Karpas-422 (cell line): ENCODE results near the gene CLDN14. TPM values are rescaled to one million over a fixed set of nuclear protein-coding genes. Genes with fewer than 3 reads are reported as not detected.
A peak's percentile ranks its signal among the peaks of the same experiment; 100 is the strongest.

Experiments
- DNase-seq: peaks from one replicate; pipeline ENCODE4 v3.0.0-alpha.2; 2015
- H2AFZ ChIP-seq: fragments of 200-600 bp; sonication (generic); 2 replicates; pipeline ENCODE4 v1.6.1; 2014; ENCODE audit warnings: antibody characterized with exemption, low read length, mixed read lengths
- H3K27ac ChIP-seq: fragments of 200-600 bp; sonication (generic); 2 replicates; pipeline ENCODE4 v1.5.1; 2014; ENCODE audit warnings: mild to moderate bottlenecking, low read length, moderate library complexity
- H3K27me3 ChIP-seq: fragments of 200-600 bp; sonication (generic); 2 replicates; pipeline ENCODE4 v1.6.1; 2014; ENCODE audit warnings: low read length, mixed read lengths
- H3K36me3 ChIP-seq: fragments of 200-600 bp; sonication (generic); 2 replicates; pipeline ENCODE4 v1.6.1; 2014; ENCODE audit warnings: low read length, mixed read lengths; ENCODE audit not compliant: insufficient read depth
- H3K4me1 ChIP-seq: fragments of 200-600 bp; sonication (generic); 2 replicates; pipeline ENCODE4 v1.6.1; 2014; ENCODE audit warnings: mild to moderate bottlenecking, low read length, mixed read lengths
- H3K4me2 ChIP-seq: fragments of 200-600 bp; sonication (generic); 2 replicates; pipeline ENCODE4 v1.6.1; 2014; ENCODE audit warnings: low read length, low read depth, mild to moderate bottlenecking; ENCODE audit not compliant: poor library complexity, severe bottlenecking
- H3K4me3 ChIP-seq: fragments of 200-600 bp; sonication (generic); 2 replicates; pipeline ENCODE4 v1.5.1; 2014; ENCODE audit warnings: mild to moderate bottlenecking, antibody characterized with exemption, low read length, mixed read lengths
- H3K79me2 ChIP-seq: fragments of 200-600 bp; sonication (generic); 2 replicates; pipeline ENCODE4 v1.6.1; 2014; ENCODE audit warnings: mild to moderate bottlenecking, low read length, mixed read lengths
- H3K9ac ChIP-seq: fragments of 200-600 bp; sonication (generic); 2 replicates; pipeline ENCODE4 v1.6.0; 2014; ENCODE audit warnings: low read length
- H3K9me2 ChIP-seq: fragments of 200-600 bp; sonication (generic), shearing (Covaris generic); replicated peaks from 2 replicates; pipeline ENCODE4 v1.6.0; 2014; ENCODE audit warnings: mild to moderate bottlenecking, low read length, moderate library complexity; ENCODE audit not compliant: insufficient read depth
- H3K9me3 ChIP-seq: fragments of 300-700, 200-600 bp; sonication (generic); 2 replicates; pipeline ENCODE4 v1.6.1; 2014; ENCODE audit warnings: low read length, mixed read lengths
- H4K20me1 ChIP-seq: fragments of 200-600 bp; sonication (generic); 2 replicates; pipeline ENCODE4 v1.6.1; 2014; ENCODE audit warnings: mild to moderate bottlenecking, antibody characterized with exemption, low read length, low read depth; ENCODE audit not compliant: insufficient read depth
- total RNA-seq: library from RNA; depleted of rRNA; stranded (reverse); fragments of >200 nt; shearing (Covaris generic); gene quantifications from 2 replicates; pipeline ENCODE4 v1.2.3, GENCODE V29; 2014; ENCODE audit warnings: low replicate concordance

Gene CLDN14
- total RNA-seq, 1 experiment from 2014 or later = not detected

DNA sequence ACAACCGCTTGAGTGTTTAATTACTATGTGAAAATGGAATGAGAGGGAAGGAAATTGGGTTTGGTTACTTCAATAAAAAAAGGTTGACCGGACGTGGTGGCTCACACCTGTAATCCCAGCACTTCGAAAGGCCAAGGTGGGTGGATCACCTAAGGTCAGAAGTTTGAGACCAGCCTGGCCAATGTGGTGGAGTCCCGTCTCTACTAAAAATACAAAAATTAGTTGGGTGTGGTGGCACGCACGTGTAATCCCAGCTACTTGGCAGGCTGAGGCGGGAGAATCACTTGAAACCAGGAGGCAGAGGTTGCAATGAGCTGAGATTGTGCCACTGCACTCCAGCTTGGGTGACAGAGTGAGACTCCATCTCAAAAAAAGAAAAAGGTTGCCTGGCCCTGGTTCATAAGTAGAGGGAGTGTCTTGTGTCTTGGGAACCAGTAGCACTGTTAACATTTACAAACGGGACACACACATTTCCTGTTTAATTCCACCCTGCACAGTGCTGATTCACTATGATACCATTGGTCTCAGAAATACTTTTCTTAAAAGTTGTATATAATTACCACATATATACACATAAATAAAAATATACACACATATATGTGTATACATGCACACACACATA, 27.6 kb upstream of the CLDN14 start:
- H3K9me2 ChIP-seq = no peaks in the 10 kb centered on the region
- H2AFZ ChIP-seq = no peak overlapping the region
- H3K4me3 ChIP-seq = no peak overlapping the region
- H3K27ac ChIP-seq = no peak overlapping the region
- H3K9me3 ChIP-seq = no peaks in the 10 kb centered on the region
- no peak overlapping the region for H3K9ac ChIP-seq
- H3K27me3 ChIP-seq = no peaks in the 10 kb centered on the region
- no peaks in the 10 kb centered on the region for H3K36me3 ChIP-seq
- DNase-seq = no peak
- H3K4me1 ChIP-seq = peaks cover 3% of the 10 kb centered on the region; the same call in 1 of the 2 replicates
- no peak overlapping the region for H3K4me2 ChIP-seq
- H3K79me2 ChIP-seq = no peaks in the 10 kb centered on the region
- no peaks in the 10 kb centered on the region for H4K20me1 ChIP-seq

DNA sequence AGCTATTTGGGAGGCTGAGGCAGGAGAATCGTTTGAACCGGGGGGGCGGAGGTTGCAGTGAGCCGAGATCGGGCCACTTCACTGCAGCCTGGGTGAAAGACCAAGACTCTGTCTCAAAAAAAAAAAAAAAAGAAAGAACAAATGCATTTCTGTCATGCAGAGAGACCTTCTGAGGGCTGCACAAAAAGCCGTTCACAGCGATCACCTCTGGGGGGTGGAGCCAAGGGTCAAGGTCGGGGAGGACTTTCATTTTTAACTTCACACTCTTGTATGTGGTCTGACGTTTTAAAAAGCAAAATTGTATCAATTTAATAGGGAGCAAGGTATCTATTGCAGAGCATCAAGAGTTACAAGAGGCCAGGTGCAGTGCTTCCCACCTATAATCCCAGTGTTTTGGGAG, 26.6 kb upstream of the CLDN14 start:
- no peak for DNase-seq
- H3K27me3 ChIP-seq = no peaks in the 10 kb centered on the region
- H3K4me1 ChIP-seq = no peaks in the 10 kb centered on the region
- no peak overlapping the region for H3K4me3 ChIP-seq
- no peaks in the 10 kb centered on the region for H3K9me2 ChIP-seq
- H3K27ac ChIP-seq = no peak overlapping the region
- no peaks in the 10 kb centered on the region for H3K36me3 ChIP-seq
- H2AFZ ChIP-seq = no peak overlapping the region
- no peak overlapping the region for H3K4me2 ChIP-seq
- no peaks in the 10 kb centered on the region for H3K9me3 ChIP-seq
- H3K79me2 ChIP-seq = no peaks in the 10 kb centered on the region
- H3K9ac ChIP-seq = no peak overlapping the region
- no peaks in the 10 kb centered on the region for H4K20me1 ChIP-seq

DNA sequence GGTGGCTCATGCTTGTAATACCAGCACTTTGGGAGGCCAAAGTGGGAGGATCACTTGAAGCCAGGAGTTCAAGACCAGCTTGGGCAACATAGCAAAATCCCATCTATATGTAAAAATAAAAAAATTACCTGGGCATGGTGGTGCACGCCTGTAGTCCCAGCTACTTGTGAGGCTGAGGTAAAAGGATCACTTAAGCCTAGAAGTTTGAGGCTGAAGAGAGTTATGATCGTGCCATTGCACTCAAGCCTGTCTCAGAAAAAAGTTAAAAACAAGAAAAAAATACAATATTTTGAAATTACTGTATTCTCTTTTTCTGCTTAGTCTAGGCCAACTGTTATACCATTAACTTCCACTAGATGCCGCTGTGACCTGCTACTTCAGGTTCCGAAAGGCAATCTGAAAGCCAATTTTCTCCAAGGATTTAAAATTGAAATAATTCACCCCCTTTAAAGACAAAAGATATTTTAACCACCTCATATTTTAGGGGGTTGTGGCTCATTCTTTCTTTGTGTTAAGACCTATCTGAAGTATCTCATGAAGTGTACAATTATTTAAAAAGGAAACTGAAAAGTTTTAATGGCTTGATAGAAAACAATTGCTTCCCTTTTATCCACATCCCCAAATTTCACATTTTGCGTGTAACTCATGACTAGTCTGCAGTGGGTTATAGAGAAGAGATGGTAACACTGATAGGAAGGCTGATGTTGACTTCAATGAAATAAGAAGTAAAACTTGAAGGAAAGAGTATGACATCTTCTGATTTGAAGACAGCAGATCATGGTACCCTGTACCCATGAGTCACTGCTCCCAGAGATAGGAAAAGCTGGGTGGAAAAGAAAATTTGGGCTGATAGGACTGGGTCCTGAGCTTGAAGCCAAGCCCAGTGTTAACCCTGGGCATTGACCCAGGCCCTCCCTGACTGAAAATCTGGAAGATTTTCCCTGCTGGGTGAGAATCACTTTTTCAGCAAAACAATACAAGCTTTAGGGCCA, 24.4 kb upstream of the CLDN14 start:
- Histone ChIP-seq H3K9me3 (no peaks in the 10 kb centered on the region), H3K27ac (no peak overlapping the region), H3K4me3 (no peak overlapping the region), H3K9ac (no peak overlapping the region), H3K9me2 (no peaks in the 10 kb centered on the region), H3K4me2 (no peak overlapping the region), H3K79me2 (no peaks in the 10 kb centered on the region), H2AFZ (no peak overlapping the region), H3K4me1 (no peaks in the 10 kb centered on the region), H3K27me3 (no peaks in the 10 kb centered on the region), H3K36me3 (no peaks in the 10 kb centered on the region), H4K20me1 (no peaks in the 10 kb centered on the region)
- DNase-seq = peak; percentile 80

DNA sequence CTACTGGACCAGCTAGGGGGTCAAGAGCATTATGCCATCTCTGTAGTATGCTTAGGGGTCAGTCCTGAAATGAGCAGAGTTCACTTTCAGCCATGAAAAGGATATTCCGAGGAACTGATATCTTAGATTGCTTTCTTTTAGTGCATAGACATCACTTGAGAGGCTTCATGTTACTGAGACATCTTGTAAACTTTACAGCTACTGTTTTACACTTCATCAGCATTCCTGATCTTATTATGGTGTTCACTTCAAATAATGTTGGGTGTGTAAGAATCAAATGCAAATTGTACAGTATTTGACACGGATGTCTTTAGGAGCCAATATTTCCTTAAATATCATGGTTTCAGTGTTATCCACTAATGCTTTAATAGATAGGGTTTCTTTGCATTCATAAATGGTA, 22.4 kb upstream of the CLDN14 start:
- Histone ChIP-seq H3K27me3 (no peaks in the 10 kb centered on the region), H3K9me3 (no peaks in the 10 kb centered on the region), H2AFZ (no peak overlapping the region), H3K9me2 (no peaks in the 10 kb centered on the region), H3K9ac (no peak overlapping the region), H3K4me3 (no peak overlapping the region), H3K27ac (no peak overlapping the region), H3K79me2 (no peaks in the 10 kb centered on the region), H4K20me1 (no peaks in the 10 kb centered on the region), H3K4me2 (no peak overlapping the region), H3K36me3 (no peaks in the 10 kb centered on the region), H3K4me1 (no peaks in the 10 kb centered on the region)
- no peak for DNase-seq

DNA sequence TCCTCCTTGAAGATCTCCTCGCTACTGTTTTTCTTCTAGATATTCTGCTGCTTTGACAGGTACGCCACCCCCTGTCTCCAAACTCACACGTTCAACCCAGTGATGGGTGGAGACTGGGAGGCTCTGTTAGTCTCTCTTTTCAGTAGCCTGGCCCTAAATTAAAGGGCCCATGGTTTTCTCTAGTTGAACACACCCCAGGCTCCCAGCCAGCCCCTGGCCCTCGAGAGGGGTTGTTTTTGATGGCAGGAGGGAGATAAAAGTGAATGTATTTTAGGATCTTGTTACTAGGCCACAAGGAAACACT, 21.6 kb upstream of the CLDN14 start:
- H3K4me2 ChIP-seq = no peak overlapping the region
- H3K4me1 ChIP-seq = no peaks in the 10 kb centered on the region
- H3K27ac ChIP-seq = no peak overlapping the region
- no peaks in the 10 kb centered on the region for H3K79me2 ChIP-seq
- no peak overlapping the region for H3K9ac ChIP-seq
- no peak for DNase-seq
- no peaks in the 10 kb centered on the region for H3K27me3 ChIP-seq
- H3K4me3 ChIP-seq = no peak overlapping the region
- no peaks in the 10 kb centered on the region for H3K9me3 ChIP-seq
- H4K20me1 ChIP-seq = no peaks in the 10 kb centered on the region
- H3K36me3 ChIP-seq = no peaks in the 10 kb centered on the region
- no peak overlapping the region for H2AFZ ChIP-seq
- no peaks in the 10 kb centered on the region for H3K9me2 ChIP-seq

DNA sequence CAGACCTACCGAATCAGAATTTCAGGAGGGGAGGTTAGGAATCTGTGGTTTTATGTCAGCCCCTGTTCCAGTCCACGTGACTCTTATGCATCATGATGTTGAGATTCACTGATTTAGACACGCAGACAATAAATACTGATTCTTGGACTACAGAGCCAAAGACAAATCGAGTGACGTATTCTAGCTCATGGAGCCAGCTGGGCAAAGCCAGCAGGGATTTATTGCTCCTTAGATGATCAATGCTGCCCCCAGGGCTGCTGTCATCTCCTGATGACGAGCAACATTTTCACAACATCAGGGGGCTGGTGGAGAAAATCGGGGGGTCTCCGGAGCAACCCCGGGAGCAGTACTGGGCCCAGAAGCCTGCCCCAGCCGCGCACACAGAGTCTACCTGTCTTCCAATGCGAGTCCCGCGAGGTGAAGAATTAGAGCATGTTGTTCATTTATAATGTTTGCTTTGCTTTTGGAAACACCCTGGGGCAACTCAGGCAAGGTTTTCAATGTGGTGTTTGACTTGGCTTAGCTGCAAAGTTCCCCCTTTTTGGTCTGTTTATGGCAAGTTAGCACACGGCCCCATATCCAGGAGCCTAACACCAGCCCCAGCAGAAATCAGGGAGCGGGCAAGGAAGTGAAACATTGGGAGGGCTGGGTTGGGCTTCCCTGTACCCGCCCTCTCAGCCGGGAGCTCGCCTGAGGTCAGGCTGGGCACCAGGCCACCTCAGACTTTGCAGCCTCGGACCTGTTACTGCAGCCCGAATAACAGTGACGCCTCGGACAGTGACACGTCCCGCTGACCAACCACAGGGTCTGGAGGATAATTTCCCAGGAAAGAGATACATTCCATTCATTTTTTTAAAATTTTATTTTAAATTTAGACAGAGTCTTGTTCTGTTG, 19.9 kb upstream of the CLDN14 start:
- no peak for DNase-seq
- no peak overlapping the region for H3K4me3 ChIP-seq
- no peak overlapping the region for H3K9ac ChIP-seq
- H3K36me3 ChIP-seq = no peaks in the 10 kb centered on the region
- no peaks in the 10 kb centered on the region for H3K79me2 ChIP-seq
- no peak overlapping the region for H3K4me2 ChIP-seq
- no peak overlapping the region for H2AFZ ChIP-seq
- no peak overlapping the region for H3K27ac ChIP-seq
- H4K20me1 ChIP-seq = no peaks in the 10 kb centered on the region
- no peaks in the 10 kb centered on the region for H3K4me1 ChIP-seq
- H3K27me3 ChIP-seq = no peaks in the 10 kb centered on the region
- no peaks in the 10 kb centered on the region for H3K9me3 ChIP-seq
- H3K9me2 ChIP-seq = no peaks in the 10 kb centered on the region

DNA sequence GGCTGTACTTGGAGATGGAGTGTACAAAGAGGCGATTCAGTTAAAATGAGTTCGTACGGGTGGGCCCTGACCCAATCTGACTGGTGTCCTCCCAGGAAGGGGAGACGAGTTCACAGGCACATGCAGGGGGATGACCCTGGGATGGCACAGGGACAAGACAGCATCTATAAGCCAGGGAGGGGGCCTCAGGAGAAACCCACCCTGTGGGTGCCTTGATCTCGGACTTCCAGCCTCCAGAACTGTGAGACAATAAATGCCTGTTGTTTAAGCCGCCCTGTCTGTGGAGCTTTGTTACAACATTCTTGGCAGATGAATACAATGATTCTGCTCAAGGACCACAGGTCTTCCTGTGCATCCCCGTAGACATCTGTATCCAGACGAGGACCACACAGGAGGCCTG, 14.6 kb upstream of the CLDN14 start:
- no peak overlapping the region for H3K4me2 ChIP-seq
- no peaks in the 10 kb centered on the region for H3K9me2 ChIP-seq
- no peaks in the 10 kb centered on the region for H3K36me3 ChIP-seq
- H3K27me3 ChIP-seq = no peaks in the 10 kb centered on the region
- H3K79me2 ChIP-seq = no peaks in the 10 kb centered on the region
- no peak overlapping the region for H3K27ac ChIP-seq
- H2AFZ ChIP-seq = no peak overlapping the region
- no peaks in the 10 kb centered on the region for H3K4me1 ChIP-seq
- no peak overlapping the region for H3K4me3 ChIP-seq
- no peak overlapping the region for H3K9ac ChIP-seq
- no peak for DNase-seq
- H3K9me3 ChIP-seq = no peaks in the 10 kb centered on the region
- no peaks in the 10 kb centered on the region for H4K20me1 ChIP-seq
